Measurements from ENCODE around the gene ZSCAN22. TPM values are rescaled to one million over a fixed set of nuclear protein-coding genes. Genes with fewer than 3 reads are reported as not detected.
A peak's percentile ranks its signal among the peaks of the same experiment; 100 is the strongest.

The ZSCAN22 gene
- total and polyA plus RNA-seq, 2 experiments from 2014 or later = 0.86 to 2.9 TPM

- no peaks in the 10 kb centered on the region for H3K9me2 ChIP-seq (ENCODE audit: insufficient read depth)
- Mint-ChIP-seq H3K4me1 (no peaks in the 10 kb centered on the region), H3K9me3 (no peaks in the 10 kb centered on the region), H3K27ac (no peak overlapping the region), H3K4me3 (no peak overlapping the region), H3K27me3 (ENCODE audit: insufficient read depth, low read depth, poor library complexity) (peaks cover 4% of the 10 kb centered on the region), H3K36me3 (ENCODE audit: low read depth) (peaks cover 34% of the 10 kb centered on the region)
- H3K4me1 ChIP-seq (ENCODE audit: insufficient read depth) = no peaks in the 10 kb centered on the region
- no peak overlapping the region for H3K4me2 ChIP-seq
- no peak overlapping the region for H3K27ac ChIP-seq (ENCODE audit: low read depth)
- H4K20me1 ChIP-seq (replicated peaks; ENCODE audit: insufficient read depth) = peaks cover 17% of the 10 kb centered on the region
- DNase-seq (ENCODE audit: low spot score) (peak; percentile 69), ATAC-seq (peak; percentile 46; the same call in 2 of the 3 replicates)
- H3K4me3 ChIP-seq = no peak overlapping the region
- no peak overlapping the region for H2AFZ ChIP-seq
- no peaks in the 10 kb centered on the region for H3F3A ChIP-seq (replicated peaks; ENCODE audit: low read depth)
- TF ChIP-seq REST (IDR thresholded peaks at IDR 0.05; ENCODE audit: unreplicated experiment) (peak; percentile 79), CREB1 (CRISPR knock-in tag; IDR thresholded peaks at IDR 0.05; ENCODE audit: low read depth) (no peak)
- no peaks in the 10 kb centered on the region for H3K27me3 ChIP-seq (ENCODE audit: insufficient read depth)
- H3K79me2 ChIP-seq (replicated peaks; ENCODE audit: insufficient read depth) = no peaks in the 10 kb centered on the region
- peaks cover 7% of the 10 kb centered on the region; the same call in 1 of the 2 replicates for H3K36me3 ChIP-seq (ENCODE audit: insufficient read depth)
Observed at GRCh38 chr19:58317476-58318072, 9.2 kb upstream of the ZSCAN22 start.

- no peak for TF ChIP-seq ZNF114 (CRISPR knock-in tag; IDR thresholded peaks at IDR 0.05)
- Mint-ChIP-seq H3K27ac (no peak overlapping the region), H3K4me3 (no peak overlapping the region), H3K36me3 (ENCODE audit: low read depth) (peaks cover 27% of the 10 kb centered on the region), H3K4me1 (no peaks in the 10 kb centered on the region), H3K9me3 (no peaks in the 10 kb centered on the region), H3K27me3 (ENCODE audit: insufficient read depth, low read depth, poor library complexity) (peaks cover 4% of the 10 kb centered on the region)
- H3K4me2 ChIP-seq = no peak overlapping the region
- no peaks in the 10 kb centered on the region for H3K4me1 ChIP-seq (ENCODE audit: insufficient read depth)
- H3K79me2 ChIP-seq (replicated peaks; ENCODE audit: insufficient read depth) = no peaks in the 10 kb centered on the region
- peaks cover 7% of the 10 kb centered on the region; the same call in 1 of the 2 replicates for H3K36me3 ChIP-seq (ENCODE audit: insufficient read depth)
- no peaks in the 10 kb centered on the region for H3F3A ChIP-seq (replicated peaks; ENCODE audit: low read depth)
- no peak; the same call in 2 of the 3 replicates for ATAC-seq
- no peak for DNase-seq (ENCODE audit: low spot score)
- H2AFZ ChIP-seq = no peak overlapping the region
- no peak overlapping the region for H3K27ac ChIP-seq (ENCODE audit: low read depth)
- H3K27me3 ChIP-seq (ENCODE audit: insufficient read depth) = no peaks in the 10 kb centered on the region
- H4K20me1 ChIP-seq (replicated peaks; ENCODE audit: insufficient read depth) = peaks cover 17% of the 10 kb centered on the region
- H3K9me2 ChIP-seq (ENCODE audit: insufficient read depth) = no peaks in the 10 kb centered on the region
- H3K4me3 ChIP-seq = no peak overlapping the region
Observed at GRCh38 chr19:58318297-58318696, 8.5 kb upstream of the ZSCAN22 start.

GRCh38 chr19:58319241-58319640, 7.6 kb upstream of the ZSCAN22 start:
- no peaks in the 10 kb centered on the region for H3F3A ChIP-seq (replicated peaks; ENCODE audit: low read depth)
- H3K4me1 ChIP-seq (ENCODE audit: insufficient read depth) = no peaks in the 10 kb centered on the region
- peaks cover 17% of the 10 kb centered on the region for H4K20me1 ChIP-seq (replicated peaks; ENCODE audit: insufficient read depth)
- DNase-seq (ENCODE audit: low spot score) (no peak), ATAC-seq (no peak)
- peaks cover 18% of the 10 kb centered on the region for H3K36me3 Mint-ChIP-seq (ENCODE audit: low read depth)
- H3K4me3 ChIP-seq = no peak overlapping the region
- peaks cover 4% of the 10 kb centered on the region for H3K27me3 Mint-ChIP-seq (ENCODE audit: insufficient read depth, low read depth, poor library complexity)
- H3K4me3 Mint-ChIP-seq = no peak overlapping the region
- no peak overlapping the region for H3K27ac Mint-ChIP-seq
- H3K9me3 Mint-ChIP-seq = no peaks in the 10 kb centered on the region
- H3K36me3 ChIP-seq (ENCODE audit: insufficient read depth) = no peaks in the 10 kb centered on the region
- no peaks in the 10 kb centered on the region for H3K4me1 Mint-ChIP-seq
- H3K27ac ChIP-seq (ENCODE audit: low read depth) = no peak overlapping the region
- no peaks in the 10 kb centered on the region for H3K27me3 ChIP-seq (ENCODE audit: insufficient read depth)
- H3K9me2 ChIP-seq (ENCODE audit: insufficient read depth) = no peaks in the 10 kb centered on the region
- H3K4me2 ChIP-seq = no peak overlapping the region
- H3K79me2 ChIP-seq (replicated peaks; ENCODE audit: insufficient read depth) = no peaks in the 10 kb centered on the region
- H2AFZ ChIP-seq = no peak overlapping the region
- TF ChIP-seq ETS1 (IDR thresholded peaks at IDR 0.05) (no peak), ZNF331 (CRISPR knock-in tag; IDR thresholded peaks at IDR 0.05; ENCODE audit: low read depth) (no peak), REST (IDR thresholded peaks at IDR 0.05; ENCODE audit: unreplicated experiment) (no peak), EZH2phosphoT487 (IDR thresholded peaks at IDR 0.05; ENCODE audit: unreplicated experiment) (no peak)

Measured in GM23338 (cell line).